Activated gamma-delta T cell (primary cell): ENCODE results near the gene TSSC4.
A peak's percentile ranks its signal among the peaks of the same experiment; 100 is the strongest.

Source experiments
- DNase-seq: peaks from one replicate; lab custom pipeline; 2025; lab: John Stamatoyannopoulos, UW

The TSSC4 gene

GRCh38 chr11:2417856-2418692, 17.5 kb downstream of the TSSC4 start:
- no peak for DNase-seq

DNA sequence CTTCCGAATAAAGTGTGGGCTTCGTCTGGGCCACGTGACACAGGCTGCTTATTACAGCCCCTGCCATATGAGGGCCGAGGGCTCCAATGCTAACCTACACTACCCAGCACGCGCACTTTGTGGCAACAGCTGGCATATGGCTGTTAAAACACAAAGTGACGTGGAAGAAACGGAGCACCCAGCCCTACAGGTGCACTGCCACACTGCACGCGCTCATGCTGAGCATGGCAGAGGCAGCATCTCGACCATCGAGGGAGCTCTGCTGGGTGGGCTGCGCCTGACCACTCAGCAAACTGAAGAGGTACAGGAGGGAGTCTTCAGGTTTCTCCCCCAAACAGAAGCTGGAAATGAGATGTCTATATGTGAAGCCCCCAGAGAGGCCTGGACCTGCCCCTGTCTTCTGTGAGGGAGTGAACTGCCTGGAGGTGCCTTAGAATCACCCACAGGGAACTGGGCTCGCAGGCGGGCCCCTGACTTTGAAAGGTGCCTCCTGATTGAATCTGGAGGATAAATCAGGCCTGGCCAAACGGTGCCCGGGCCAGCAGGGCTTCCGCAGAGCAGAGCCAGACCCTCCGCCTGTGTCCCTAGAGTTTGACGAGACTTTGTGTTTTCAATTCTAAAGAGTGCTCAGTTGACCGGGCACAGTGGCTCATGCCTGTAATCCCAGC, 18.3 kb downstream of the TSSC4 start:
- no peak for DNase-seq

GRCh38 chr11:2419638-2420501, 19.3 kb downstream of the TSSC4 start:
- no peak for DNase-seq

DNA sequence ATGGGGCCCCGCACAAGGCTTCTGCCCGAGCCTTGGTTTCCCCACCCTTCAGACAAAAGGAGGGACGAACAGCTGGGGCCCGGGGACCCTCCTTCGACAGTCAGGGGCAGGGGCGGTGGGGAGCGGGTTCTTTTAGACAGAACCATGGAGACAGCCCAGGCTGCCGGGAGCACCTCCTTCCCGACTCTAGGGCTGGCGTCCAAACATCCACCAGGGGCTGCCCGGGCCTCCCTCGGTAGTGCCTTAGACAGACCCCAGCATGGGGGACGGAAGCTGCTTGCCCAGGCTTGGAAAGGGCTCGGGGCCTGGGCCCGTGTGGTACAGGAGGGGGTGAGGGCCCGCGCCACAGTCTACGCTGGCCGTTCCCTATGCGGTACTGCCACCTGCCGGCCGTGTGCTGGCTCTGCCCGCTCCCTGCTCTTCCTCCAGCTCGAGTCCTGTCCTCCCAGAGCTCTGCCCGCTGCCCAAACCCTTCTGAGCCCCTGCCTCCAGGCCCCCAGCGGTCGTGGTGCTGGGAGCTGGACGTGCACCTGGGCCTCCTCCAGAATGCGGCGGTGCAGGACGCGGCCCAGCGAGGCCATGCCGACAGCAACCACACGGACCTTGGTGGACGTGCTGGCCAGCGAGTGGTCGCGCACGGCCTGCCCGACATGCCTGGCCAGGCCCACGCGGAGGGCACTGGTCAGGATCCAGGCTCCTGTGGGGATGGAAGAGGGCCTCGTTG, 20.1 kb downstream of the TSSC4 start:
- DNase-seq: peak; percentile 37

DNA sequence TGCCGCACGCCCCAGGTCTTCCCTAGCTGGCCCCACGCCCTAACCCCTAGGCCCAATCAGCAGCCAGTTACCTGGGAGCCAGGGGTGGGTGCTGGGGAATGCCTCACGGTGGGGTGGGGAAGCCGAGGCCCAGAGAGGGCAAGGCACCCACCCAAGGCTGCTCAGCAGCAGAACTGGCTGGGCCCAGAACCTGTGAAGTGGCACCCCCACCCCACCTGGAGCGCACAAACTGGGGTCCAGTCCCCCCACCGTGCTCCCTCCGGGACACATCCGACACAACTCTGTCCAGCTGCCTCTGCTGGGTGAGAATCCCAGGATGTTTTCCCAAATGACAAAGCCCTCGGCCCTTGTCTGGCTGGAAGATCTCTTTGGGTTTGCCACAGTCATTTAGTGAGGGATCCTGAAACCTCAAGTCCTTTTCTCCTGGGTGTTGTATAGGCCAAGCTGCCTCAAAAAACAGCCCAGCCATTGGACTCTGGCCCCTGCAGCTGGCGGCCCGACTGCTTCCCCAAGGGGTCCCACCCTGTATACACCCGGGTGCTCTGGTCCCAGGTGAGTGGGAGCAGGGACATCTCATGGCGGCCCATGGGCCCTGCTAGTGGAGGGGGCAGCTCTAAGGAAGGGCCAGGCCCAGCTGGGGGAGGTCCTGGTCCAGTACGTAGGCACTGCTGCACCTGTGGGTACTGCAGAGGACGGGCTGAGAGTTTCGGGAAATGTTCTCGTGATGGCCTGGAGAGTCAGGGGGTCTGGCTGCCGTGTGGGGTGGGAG, 20.9 kb downstream of the TSSC4 start:
- DNase-seq: no peak

- DNase-seq: no peak
Observed at GRCh38 chr11:2421996-2422395, 21.4 kb downstream of the TSSC4 start.

GRCh38 chr11:2422461-2423156, 22.1 kb downstream of the TSSC4 start:
- DNase-seq: no peak

DNA sequence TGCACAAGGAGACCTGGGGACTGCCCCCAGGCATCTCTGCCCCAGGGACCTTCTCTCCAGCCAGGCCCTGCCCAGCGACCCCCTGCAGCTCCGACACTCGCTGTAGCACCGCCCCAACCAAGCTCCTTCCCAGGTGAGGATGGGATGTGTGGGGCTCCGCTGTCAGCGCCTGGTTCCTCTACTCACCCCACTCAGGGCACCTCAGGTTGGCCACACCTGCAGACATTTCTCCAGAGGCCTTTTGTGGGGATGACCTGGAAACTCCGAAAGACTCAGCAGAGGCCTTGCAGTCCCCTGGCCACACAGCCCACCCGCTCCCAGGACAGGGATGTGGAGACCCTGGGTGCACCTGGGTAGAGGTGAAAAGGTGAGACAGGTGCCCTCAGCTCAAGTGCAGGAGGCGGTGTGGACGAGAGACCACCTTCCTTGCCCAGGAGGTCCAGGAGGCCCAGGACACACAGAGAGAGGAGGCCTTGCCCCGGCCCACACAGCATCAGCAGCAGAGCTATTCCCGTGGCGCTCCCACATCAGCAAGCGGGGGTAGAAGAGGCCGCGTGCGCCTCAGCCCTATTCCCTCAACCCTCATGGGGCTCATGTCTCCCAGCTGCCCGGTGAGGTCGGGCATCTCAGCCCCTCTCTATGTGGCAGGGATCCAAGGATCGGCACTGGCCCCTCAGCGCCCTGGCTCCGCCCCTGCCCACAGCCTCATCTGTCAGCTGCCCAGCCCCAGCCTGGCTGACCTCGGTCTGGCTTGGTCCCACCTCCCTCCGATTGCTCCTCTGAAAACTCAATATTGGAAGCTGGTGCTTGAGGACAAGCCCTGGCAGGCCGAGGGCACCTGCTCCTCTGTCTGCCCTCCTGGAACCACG, 22.8 kb downstream of the TSSC4 start:
- no peak for DNase-seq

GRCh38 chr11:2424811-2425495, 24.4 kb downstream of the TSSC4 start:
- DNase-seq: no peak

DNA sequence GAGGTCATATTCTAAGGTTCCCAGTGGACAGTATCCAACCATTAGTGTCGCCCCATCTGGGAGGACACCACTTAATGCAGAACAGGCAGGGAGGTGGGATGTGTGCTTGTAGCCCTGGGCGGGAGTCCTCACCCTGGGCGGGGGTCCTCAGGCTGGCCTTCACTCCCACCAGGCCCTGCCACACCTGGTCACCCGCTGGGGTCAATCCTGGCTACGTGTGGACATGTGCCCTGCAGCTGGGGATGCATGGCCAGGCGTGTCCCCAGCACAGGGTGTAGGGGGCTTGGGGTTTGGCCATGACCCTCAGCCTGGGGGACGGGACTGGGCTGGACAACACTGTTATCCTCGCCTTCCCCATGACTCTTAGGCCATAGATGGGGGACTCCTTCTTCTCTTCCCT, 25.0 kb downstream of the TSSC4 start:
- DNase-seq: no peak

DNA sequence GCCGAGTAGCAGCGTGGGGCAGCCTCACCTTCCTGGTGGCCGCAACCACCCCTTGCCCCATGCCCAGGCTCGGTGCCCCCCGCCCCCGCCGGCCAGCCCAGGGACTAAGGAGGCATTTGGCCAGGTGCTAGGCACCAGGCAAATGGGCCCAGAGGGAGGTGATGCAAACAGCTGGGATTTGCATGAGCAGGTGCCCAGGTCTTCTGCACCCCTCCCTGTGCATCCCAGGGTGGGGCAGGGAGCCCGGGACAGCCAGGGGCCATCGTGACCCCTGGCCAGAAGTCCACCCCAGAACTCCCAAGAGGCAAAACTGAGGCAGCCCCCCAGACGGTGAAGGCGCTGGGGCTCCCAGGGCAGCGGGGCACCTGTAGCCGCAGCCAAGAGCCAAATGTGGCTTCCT, 25.7 kb downstream of the TSSC4 start:
- no peak for DNase-seq

- no peak for DNase-seq
Observed at GRCh38 chr11:2426826-2427521, 26.4 kb downstream of the TSSC4 start.

DNA sequence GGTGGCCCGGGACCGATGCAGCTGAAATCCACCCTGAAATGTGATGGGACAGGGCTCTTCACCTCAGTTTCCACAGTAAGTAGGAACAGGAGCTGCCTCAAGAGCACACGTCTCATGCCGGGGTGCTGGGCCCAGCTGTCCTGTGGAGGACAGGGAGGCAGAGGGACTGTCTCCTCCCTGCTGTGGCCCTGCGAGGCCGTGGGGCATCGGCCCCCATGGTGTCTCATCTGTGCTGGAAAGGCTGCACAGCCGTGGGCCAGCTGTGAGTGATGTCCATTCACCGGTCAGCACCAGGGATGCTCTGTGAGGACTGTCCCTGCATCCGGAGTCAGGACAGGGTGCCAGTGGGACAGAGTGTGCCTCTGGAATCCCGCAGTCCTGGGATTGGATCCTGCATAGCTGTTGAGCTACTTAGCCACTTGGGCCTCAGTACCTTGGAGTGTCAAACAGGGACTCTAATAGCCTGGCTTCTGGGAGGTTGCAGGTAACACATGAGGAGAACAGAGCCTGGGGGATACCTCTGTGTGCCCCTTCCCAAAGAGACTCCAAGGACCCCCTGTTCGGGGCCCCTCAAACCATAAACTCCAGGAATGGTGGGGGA, 27.3 kb downstream of the TSSC4 start:
- DNase-seq: no peak

- no peak for DNase-seq
Observed at GRCh38 chr11:2428322-2428795, 27.8 kb downstream of the TSSC4 start.

DNA sequence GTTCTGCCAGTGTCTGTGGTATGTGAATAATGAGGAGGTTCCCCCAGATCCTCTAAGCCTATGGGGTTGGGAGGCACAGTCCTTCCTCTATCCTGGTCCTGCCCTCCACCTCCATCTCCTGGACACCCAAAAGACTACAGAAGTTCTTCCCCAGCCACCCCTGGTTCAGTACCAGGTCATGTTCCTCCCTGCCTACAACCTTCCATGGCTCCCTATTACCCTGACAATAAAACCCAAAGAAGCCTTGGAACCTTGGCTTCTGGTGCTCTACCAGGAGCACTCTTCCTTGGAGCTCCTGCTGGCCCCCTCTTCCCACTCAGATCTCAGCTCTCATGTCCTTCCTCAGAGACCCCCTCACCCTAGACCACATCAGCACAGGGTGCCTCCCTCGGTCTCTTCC, 30.8 kb downstream of the TSSC4 start:
- DNase-seq: no peak

- no peak for DNase-seq
Observed at GRCh38 chr11:2432171-2432621, 31.6 kb downstream of the TSSC4 start.

DNA sequence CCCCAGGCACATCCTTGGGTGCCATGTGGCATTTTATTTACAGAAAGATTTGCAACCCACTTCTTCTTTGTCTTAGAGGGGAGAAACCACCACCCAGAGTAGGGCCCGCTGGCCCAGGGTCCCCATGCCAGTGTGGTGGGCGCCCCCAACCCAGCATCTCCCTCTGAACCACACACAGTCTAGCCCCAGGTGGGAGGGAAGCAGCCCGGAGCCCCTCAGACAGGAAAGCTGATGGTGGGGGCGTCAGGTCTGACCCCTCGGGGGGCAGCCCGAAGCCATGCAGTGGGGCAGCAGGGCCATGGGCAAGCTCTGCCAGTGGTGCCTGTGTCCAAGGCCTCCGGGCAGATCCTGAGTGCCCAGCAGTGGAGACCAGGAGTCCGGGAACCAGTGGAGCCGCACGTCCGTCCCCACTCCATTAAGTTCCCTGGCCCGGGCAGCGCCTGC, 32.1 kb downstream of the TSSC4 start:
- no peak for DNase-seq
